SK-N-SH (cell line): ENCODE data around the gene RBM20. TPM values are rescaled to one million over a fixed set of nuclear protein-coding genes. Genes with fewer than 3 reads are reported as not detected.
A peak's percentile ranks its signal among the peaks of the same experiment; 100 is the strongest.

Experiments used
- CTCF ChIA-PET: fragments of 300-600, 350-600 bp; formaldehyde crosslinking; extraction: SDS; loops from one replicate; lab custom pipeline; 2021; lab: Yijun Ruan, JAX
- POLR2A ChIA-PET: fragments of 350-600 bp; sonication (Branson Sonifier 250); formaldehyde crosslinking; extraction: SDS; loops from one replicate; lab custom pipeline; 2020; ENCODE audit warnings: antibody characterized with exemption, inconsistent platforms; lab: Yijun Ruan, JAX
- DNase-seq: peaks from one replicate; pipeline ENCODE4 v3.0.0; 2012
- H2AFZ ChIP-seq: fragments of 200-600 bp; sonication (generic); 2 replicates; pipeline ENCODE4 v1.8.1; 2016; ENCODE audit warnings: antibody characterized with exemption, mild to moderate bottlenecking, low read depth
- H3F3A ChIP-seq: fragments of 200-600 bp; sonication (generic); replicated peaks from 2 replicates; pipeline ENCODE3; 2016; ENCODE audit warnings: antibody characterized with exemption, mild to moderate bottlenecking; ENCODE audit not compliant: insufficient read depth
- H3K27ac ChIP-seq, 2 experiments: fragments of 200-500 bp in 1 of 2; fragments of 200-600 bp in 1 of 2; sonication (Bioruptor generic) in 1 of 2; sonication (generic), shearing (Covaris generic) in 1 of 2; 2 replicates each; pipeline versions ENCODE4 v1.5.1 to v1.6.1; 2014 to 2016; ENCODE audit warnings: low read depth in 2 of 2, inconsistent platforms in 1 of 2, low read length in 1 of 2, mild to moderate bottlenecking in 1 of 2, mixed read lengths in 1 of 2
- H3K27me3 ChIP-seq: fragments of 200-600 bp; sonication (generic), shearing (Covaris generic); 2 replicates; pipeline ENCODE4 v1.6.1; 2016; ENCODE audit warnings: mixed run types; ENCODE audit not compliant: insufficient read depth
- H3K36me3 ChIP-seq, 2 experiments: fragments of 200-500 bp in 1 of 2; fragments of 200-600 bp in 1 of 2; sonication (Bioruptor generic) in 1 of 2; sonication (generic) in 1 of 2; replicated peaks in 1 of 2; 2 replicates each; pipeline versions ENCODE3 to v1.5.1; 2014 to 2016; ENCODE audit warnings: low read length in 1 of 2, mild to moderate bottlenecking in 1 of 2; ENCODE audit not compliant: insufficient read depth in 2 of 2, control insufficient read depth in 1 of 2
- H3K4me1 ChIP-seq, 2 experiments: fragments of 200-500 bp in 1 of 2; fragments of 200-600 bp in 1 of 2; sonication (Bioruptor generic) in 1 of 2; sonication (generic), shearing (Covaris generic) in 1 of 2; 2 replicates each; pipeline versions ENCODE4 v1.5.1 to v1.6.1; 2014 to 2016; ENCODE audit warnings: low read depth in 1 of 2, low read length in 1 of 2, mixed run types in 1 of 2; ENCODE audit not compliant: insufficient read depth in 2 of 2, control insufficient read depth in 1 of 2
- H3K4me2 ChIP-seq: fragments of 200-600 bp; sonication (generic), shearing (Covaris generic); 2 replicates; pipeline ENCODE4 v1.6.1; 2017; ENCODE audit warnings: mixed run types
- H3K4me3 ChIP-seq, 2 experiments: fragments of 200-500 bp in 1 of 2; fragments of 200-600 bp in 1 of 2; sonication (Bioruptor generic) in 1 of 2; sonication (generic), shearing (Covaris generic) in 1 of 2; 2 replicates each; pipeline versions ENCODE4 v1.5.1 to v1.8.1; 2014 to 2016; ENCODE audit warnings: low read depth in 2 of 2, inconsistent platforms in 1 of 2, low read length in 1 of 2, mild to moderate bottlenecking in 1 of 2, mixed read lengths in 1 of 2, moderate library complexity in 1 of 2
- H3K79me2 ChIP-seq: fragments of 200-600 bp; sonication (generic); 2 replicates; pipeline ENCODE4 v1.8.1; 2017; ENCODE audit warnings: mild to moderate bottlenecking; ENCODE audit not compliant: insufficient read depth
- H3K9ac ChIP-seq: fragments of 200-600 bp; sonication (generic); 2 replicates; pipeline ENCODE4 v1.6.1; 2017; ENCODE audit warnings: mixed run types
- H3K9me2 ChIP-seq: fragments of 200-600 bp; sonication (generic); 2 replicates; pipeline ENCODE4 v1.6.1; 2017; ENCODE audit warnings: mixed run types
- H3K9me3 ChIP-seq: fragments of 200-600 bp; sonication (generic); 2 replicates; pipeline ENCODE4 v1.6.1; 2017; ENCODE audit warnings: mixed run types, mild to moderate bottlenecking, moderate library complexity
- H4K20me1 ChIP-seq: fragments of 200-600 bp; sonication (generic); 2 replicates; pipeline ENCODE4 v1.6.1; 2017; ENCODE audit warnings: mild to moderate bottlenecking, mixed run types; ENCODE audit not compliant: insufficient read depth
- EP300 ChIP-seq, 2 experiments: IDR thresholded peaks; 2 replicates each; pipeline versions ENCODE4 v1.4.0 to v1.6.1; 2012; ENCODE audit warnings: borderline replicate concordance in 1 of 2, low read depth in 1 of 2, low read length in 1 of 2
- EZH2phosphoT487 ChIP-seq: fragments of 200-600 bp; sonication (generic); IDR thresholded peaks from 2 replicates; pipeline ENCODE4 v1.6.1; 2017; ENCODE audit warnings: low read depth, mixed run types, mild to moderate bottlenecking, antibody characterized with exemption, moderate library complexity, borderline replicate concordance
- FOXJ3 ChIP-seq: sonication (generic); formaldehyde crosslinking; IDR thresholded peaks from 2 replicates; pipeline ENCODE4 v1.5.1; 2020; ENCODE audit warnings: mild to moderate bottlenecking, missing genetic modification reagents
- IRF3 ChIP-seq: fragments of 150-350 bp; IDR thresholded peaks from 2 replicates; pipeline ENCODE4 v1.6.1; 2016; ENCODE audit warnings: mild to moderate bottlenecking, low read depth, low read length
- JUND ChIP-seq: IDR thresholded peaks from 2 replicates; pipeline ENCODE4 v1.4.0; 2012
- MXI1 ChIP-seq: IDR thresholded peaks from 2 replicates; pipeline ENCODE4 v1.6.1; 2012; ENCODE audit warnings: mild to moderate bottlenecking, low read depth, low read length, improper control_type of control experiment
- NRF1 ChIP-seq: IDR thresholded peaks from 2 replicates; pipeline ENCODE4 v1.6.1; 2012; ENCODE audit warnings: low read depth, mild to moderate bottlenecking, low read length
- POLR2AphosphoS5 ChIP-seq: IDR thresholded peaks from 2 replicates; pipeline ENCODE4 v1.6.1; 2012; ENCODE audit warnings: low read depth, low read length
- RXRA ChIP-seq: IDR thresholded peaks from 2 replicates; pipeline ENCODE4 v1.4.0; 2012; ENCODE audit warnings: low read depth, mild to moderate bottlenecking, borderline replicate concordance
- TCF12 ChIP-seq: IDR thresholded peaks from 2 replicates; pipeline ENCODE4 v1.4.0; 2012
- TEAD4 ChIP-seq: IDR thresholded peaks from 2 replicates; pipeline ENCODE4 v1.4.0; 2012; ENCODE audit warnings: mild to moderate bottlenecking, borderline replicate concordance; ENCODE audit not compliant: insufficient read depth
- USF1 ChIP-seq: IDR thresholded peaks from 2 replicates; pipeline ENCODE4 v1.4.0; 2012; ENCODE audit warnings: low read depth, borderline replicate concordance
- USF2 ChIP-seq: fragments of 150-350 bp; IDR thresholded peaks from 2 replicates; pipeline ENCODE4 v1.6.1; 2017; ENCODE audit warnings: antibody characterized with exemption, low read length, low read depth, borderline replicate concordance
- YY1 ChIP-seq: IDR thresholded peaks from 2 replicates; pipeline ENCODE4 v1.4.0; 2012; ENCODE audit warnings: low read depth, mild to moderate bottlenecking
- ZBTB33 ChIP-seq: IDR thresholded peaks from 2 replicates; pipeline ENCODE4 v1.4.0; 2012; ENCODE audit warnings: low read depth, borderline replicate concordance
- polyA plus RNA-seq, 3 experiments: library from polyadenylated mRNA; depleted of rRNA; stranded (reverse); fragments of >200 nt; gene quantifications; 2 replicates each; pipeline ENCODE4 v1.2.3, GENCODE V29; 2012
- TF ChIP-seq, protein P1 (sequence below): fragments of 200-600 bp; sonication (generic); IDR thresholded peaks from 2 replicates; pipeline ENCODE4 v1.6.1; 2017; ENCODE audit warnings: antibody characterized with exemption, mild to moderate bottlenecking, moderate library complexity

RBM20 gene
- polyA plus RNA-seq, 1 of the 3 experiments (the other 2 are of a cell fraction), result 0.64 TPM

- Histone ChIP-seq H4K20me1 (no peaks in the 10 kb centered on the region), H3K9me3 (no peaks in the 10 kb centered on the region), H3K4me2 (no peak overlapping the region), H3K4me1 (peaks cover 8 to 15% of the 10 kb centered on the region in 2 experiments; a peak in 2 of 4 replicates), H3K27me3 (no peaks in the 10 kb centered on the region), H3K79me2 (no peaks in the 10 kb centered on the region), H3F3A (no peaks in the 10 kb centered on the region), H3K4me3 (no peak overlapping the region), H2AFZ (no peak overlapping the region), H3K9ac (no peak overlapping the region), H3K36me3 (no peaks in the 10 kb centered on the region), H3K27ac (peak overlapping the region in 1 of 2 experiments; percentile 43; a peak in 2 of 4 replicates), H3K9me2 (no peaks in the 10 kb centered on the region)
- CTCF ChIA-PET, result interaction anchor here (0.6 to 3.3 kb wide), 3 partner anchors 9 to 15 kb away, joined by 3 to 22 read pairs (median 4); no protein-coding TSS in a partner anchor
- no peak for DNase-seq
- POLR2A ChIA-PET, result no interaction called here
- no peak for TF ChIP-seq USF1
- no peak for TF ChIP-seq MXI1
- TF ChIP-seq YY1, result no peak
- TF ChIP-seq NRF1, result no peak
- TF ChIP-seq TCF12, result no peak
- no peak for TF ChIP-seq EZH2phosphoT487
- no peak for TF ChIP-seq TEAD4
- TF ChIP-seq JUND, result no peak
- TF ChIP-seq ZBTB33, result no peak
- no peak for TF ChIP-seq POLR2AphosphoS5
- TF ChIP-seq EP300 (IDR thresholded peaks at IDR 0.05; ENCODE audit: borderline replicate concordance in 1 of 2, low read depth in 1 of 2, low read length in 1 of 2), result no peak
- TF ChIP-seq USF2, result no peak
- no peak for TF ChIP-seq FOXJ3 (CRISPR knock-in tag)
- TF ChIP-seq RXRA, result no peak
- TF ChIP-seq IRF3, result no peak
- TF ChIP-seq, protein P1, sequence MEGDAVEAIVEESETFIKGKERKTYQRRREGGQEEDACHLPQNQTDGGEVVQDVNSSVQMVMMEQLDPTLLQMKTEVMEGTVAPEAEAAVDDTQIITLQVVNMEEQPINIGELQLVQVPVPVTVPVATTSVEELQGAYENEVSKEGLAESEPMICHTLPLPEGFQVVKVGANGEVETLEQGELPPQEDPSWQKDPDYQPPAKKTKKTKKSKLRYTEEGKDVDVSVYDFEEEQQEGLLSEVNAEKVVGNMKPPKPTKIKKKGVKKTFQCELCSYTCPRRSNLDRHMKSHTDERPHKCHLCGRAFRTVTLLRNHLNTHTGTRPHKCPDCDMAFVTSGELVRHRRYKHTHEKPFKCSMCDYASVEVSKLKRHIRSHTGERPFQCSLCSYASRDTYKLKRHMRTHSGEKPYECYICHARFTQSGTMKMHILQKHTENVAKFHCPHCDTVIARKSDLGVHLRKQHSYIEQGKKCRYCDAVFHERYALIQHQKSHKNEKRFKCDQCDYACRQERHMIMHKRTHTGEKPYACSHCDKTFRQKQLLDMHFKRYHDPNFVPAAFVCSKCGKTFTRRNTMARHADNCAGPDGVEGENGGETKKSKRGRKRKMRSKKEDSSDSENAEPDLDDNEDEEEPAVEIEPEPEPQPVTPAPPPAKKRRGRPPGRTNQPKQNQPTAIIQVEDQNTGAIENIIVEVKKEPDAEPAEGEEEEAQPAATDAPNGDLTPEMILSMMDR, result no peak
These were observed 112.7 kb downstream of the RBM20 start for GRCh38 chr10:110756876-110757275.
